ENCODE data around the gene BCL11A.

DNA sequence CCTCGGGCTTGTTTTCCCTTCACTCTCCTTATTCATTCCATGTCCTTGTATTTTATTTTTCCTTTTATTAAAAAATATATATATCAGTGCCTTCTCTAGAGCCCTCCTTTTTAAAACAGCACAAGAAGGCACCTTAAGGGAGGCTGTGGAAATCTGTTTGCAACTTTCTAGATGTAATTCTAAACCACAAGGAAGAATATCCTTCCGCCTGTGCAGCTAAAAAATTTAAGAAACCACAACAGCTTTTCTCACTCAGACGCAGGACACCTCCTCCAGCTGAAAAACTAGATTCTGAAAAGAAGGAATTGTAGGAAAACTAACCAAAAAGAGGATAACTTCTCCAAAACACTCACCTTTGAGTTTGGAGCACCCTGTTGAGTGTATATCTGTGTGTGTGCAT, 142.2 kb downstream of the BCL11A start:
- TF ChIP-seq, protein P1, sequence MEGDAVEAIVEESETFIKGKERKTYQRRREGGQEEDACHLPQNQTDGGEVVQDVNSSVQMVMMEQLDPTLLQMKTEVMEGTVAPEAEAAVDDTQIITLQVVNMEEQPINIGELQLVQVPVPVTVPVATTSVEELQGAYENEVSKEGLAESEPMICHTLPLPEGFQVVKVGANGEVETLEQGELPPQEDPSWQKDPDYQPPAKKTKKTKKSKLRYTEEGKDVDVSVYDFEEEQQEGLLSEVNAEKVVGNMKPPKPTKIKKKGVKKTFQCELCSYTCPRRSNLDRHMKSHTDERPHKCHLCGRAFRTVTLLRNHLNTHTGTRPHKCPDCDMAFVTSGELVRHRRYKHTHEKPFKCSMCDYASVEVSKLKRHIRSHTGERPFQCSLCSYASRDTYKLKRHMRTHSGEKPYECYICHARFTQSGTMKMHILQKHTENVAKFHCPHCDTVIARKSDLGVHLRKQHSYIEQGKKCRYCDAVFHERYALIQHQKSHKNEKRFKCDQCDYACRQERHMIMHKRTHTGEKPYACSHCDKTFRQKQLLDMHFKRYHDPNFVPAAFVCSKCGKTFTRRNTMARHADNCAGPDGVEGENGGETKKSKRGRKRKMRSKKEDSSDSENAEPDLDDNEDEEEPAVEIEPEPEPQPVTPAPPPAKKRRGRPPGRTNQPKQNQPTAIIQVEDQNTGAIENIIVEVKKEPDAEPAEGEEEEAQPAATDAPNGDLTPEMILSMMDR (IDR thresholded peaks at IDR 0.05), result no peak
- no peak for TF ChIP-seq EZH2 (IDR thresholded peaks at IDR 0.05)
- no peak for TF ChIP-seq EZH2phosphoT487 (IDR thresholded peaks at IDR 0.05)

Measured in neural progenitor cell (in vitro differentiated cells).